Heart left ventricle (tissue), 16 donors: ENCODE data around the gene PTTG2. TPM values are rescaled to one million over a fixed set of nuclear protein-coding genes. Genes with fewer than 3 reads are reported as not detected.

ENCODE experiments used
- ATAC-seq, 4 donors: fragments of 200-7000 bp; cut with Tn5 transposase; one replicate each; pipeline ENCODE4 v1.9.1; 2020 to 2022; ENCODE audit warnings: moderate library complexity in 4 of 4, mild to moderate bottlenecking in 3 of 4, moderate number of reproducible peaks in 1 of 4
- DNase-seq, 5 donors: peaks; one replicate each; pipeline ENCODE4 v3.0.0-alpha.2; 2020
- H3K27ac ChIP-seq, 12 donors: fragments of 200-600 bp; sonication (generic) in 4 of 12; one replicate each; pipeline versions ENCODE4 v1.5.0 to v1.8.0; 2016 to 2022; ENCODE audit warnings: mild to moderate bottlenecking in 2 of 12
- H3K27me3 ChIP-seq, 9 donors: fragments of 200-600 bp; sonication (generic) in 2 of 9; one replicate each; pipeline versions ENCODE4 v1.5.1 to v1.8.0; 2016 to 2022; ENCODE audit warnings: mild to moderate bottlenecking in 3 of 9
- H3K36me3 ChIP-seq, 9 donors: fragments of 200-600 bp; sonication (generic) in 2 of 9; one replicate each; pipeline versions ENCODE4 v1.5.0 to v1.8.0; 2018 to 2022; ENCODE audit warnings: mild to moderate bottlenecking in 2 of 9
- H3K4me1 ChIP-seq, 12 donors: fragments of 200-600 bp; sonication (generic) in 4 of 12; one replicate each; pipeline versions ENCODE4 v1.5.0 to v1.8.0; 2016 to 2022; ENCODE audit warnings: mild to moderate bottlenecking in 3 of 12
- H3K4me3 ChIP-seq, 12 donors: fragments of 200-600 bp; sonication (generic) in 4 of 12; one replicate each; pipeline versions ENCODE4 v1.5.0 to v1.8.0; 2017 to 2022; ENCODE audit warnings: mild to moderate bottlenecking in 9 of 12, moderate library complexity in 4 of 12
- H3K9me3 ChIP-seq, 12 donors: fragments of 200-600 bp; sonication (generic) in 4 of 12; one replicate each; pipeline versions ENCODE4 v1.5.0 to v1.8.0; 2016 to 2022; ENCODE audit warnings: mild to moderate bottlenecking in 1 of 12
- POLR2A ChIP-seq, 2 donors: fragments of 450-650 bp; IDR thresholded peaks; one replicate each; pipeline ENCODE4 v1.6.1; 2017; ENCODE audit warnings: antibody characterized with exemption in 2 of 2, mild to moderate bottlenecking in 2 of 2, moderate library complexity in 2 of 2
- WGBS, 4 donors: extraction: QIAGEN DNeasy Blood & Tissue Kit in 2 of 4; methylation state at CpG; one replicate each; pipeline versions ENCODE4 v1.1.5 to v1.1.7; 2013 to 2018; 5-methylcytosine and 5-hydroxymethylcytosine counted together
- intact Hi-C, 10 donors: fragments of 100-400 bp; cut with DNase I; formaldehyde crosslinking; loops; one replicate each; pipeline versions ENCODE4 v1.11.1 to v1.14.2; 2022
- polyA plus RNA-seq, 2 donors: library from polyadenylated mRNA; stranded (reverse); fragments of 200-250 nt; gene quantifications; one replicate each; pipeline ENCODE4 v1.2.3, GENCODE V29; 2013
- total RNA-seq, 9 donors: library from RNA; depleted of rRNA in 2 of 9; stranded (reverse); fragments of >200 nt in 2 of 9; fragmentation: NEBNext Ultra II Directional in 3 of 9; extraction: Animal tissue kit (Norgen Biotek cat#: 25700) in 3 of 9; gene quantifications; one replicate each; pipeline versions ENCODE4 v1.1.0 to v1.2.4, GENCODE V29; 2016 to 2023
- TF ChIP-seq, protein P1 (sequence below), 12 donors: fragments of 200-600 bp; sonication (generic) in 4 of 12; IDR thresholded peaks; one replicate each; pipeline versions ENCODE4 v1.5.0 to v1.8.0; 2018 to 2022; ENCODE audit warnings: antibody characterized with exemption in 12 of 12, mild to moderate bottlenecking in 5 of 12
- donor health status: ischemic (EF 13 %, LVEDD 7.1; RV severe dilation, severe dysfunction).
- donor health status: healthy with polysubstance abuse.
- donor health status: DM: no; HTN: yes; CAD: no.
- donor health status: DM: no; HTN: no; CAD: no.
- donor health status: ischemic (EF 25% LVEDD 6.9; RV normal size, moderate dysfunction).
- donor health status: ischemic (EF 25% LVEDD 5.7; RV mildly dilated, moderate dysfunction).
- donor health status: healthy.
- donor health status: DM: yes; HTN: yes; CAD: no.
- donor health status: ischemic (EF 35%, LVEDD 5.7; RV mildly dilated, moderate dysfunction).
- donor health status: nonischemic (EF 11% LVEDD 7.7; RV severe dilation, severe dysfunction).
- donor health status: DM: yes; HTN: yes; CAD: no.
- donor health status: PGD.
- donor health status: ischemic (EF 29% LVEDD 5.4; RV normal size, mild dysfunction).
- donor health status: nonischemic (EF 23%, LVEDD 6.1; RV moderate dilation, normal function).

Gene PTTG2
- total and polyA plus RNA-seq, 11 donors: 0.48 to 2.3 (median 1.0) TPM; not detected in 3

DNA sequence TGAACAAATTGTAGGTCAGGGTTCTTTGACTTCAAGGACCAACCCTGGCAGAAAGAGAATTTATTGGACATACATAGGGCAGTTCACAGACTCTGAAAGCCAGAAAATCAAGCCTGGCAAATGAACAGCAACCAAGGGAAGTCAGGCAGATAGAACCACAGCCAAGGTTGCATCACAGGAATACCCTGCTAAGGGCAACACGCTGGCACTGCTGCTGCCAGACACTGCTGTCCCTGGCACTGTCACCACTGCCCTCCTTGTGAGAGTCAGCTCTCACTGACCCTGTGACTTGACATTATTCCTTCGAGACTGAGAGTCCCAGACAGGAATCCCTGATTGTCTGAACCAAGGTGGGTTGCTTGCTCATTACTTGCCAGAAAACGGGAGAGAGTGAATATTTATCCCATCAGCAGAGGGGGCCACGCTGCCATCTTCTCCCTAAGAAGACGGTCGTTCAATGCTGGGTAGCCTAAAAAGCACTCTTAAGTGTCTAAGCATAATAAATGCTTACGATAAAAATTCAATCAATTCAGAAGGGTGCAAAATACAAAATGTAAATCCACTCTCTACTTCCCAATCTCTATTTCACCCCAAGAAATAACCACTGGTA is 23.2 kb upstream of the PTTG2 start:
- DNase-seq: peak in 4 of 5 donors; percentile 67 to 88 (median 76)
- H3K4me1 ChIP-seq: peaks cover 0 to 37% (median 17%) of the 10 kb centered on the region in 12 donors
- no peak overlapping the region for H3K4me3 ChIP-seq
- intact Hi-C loops: no loop called here
- whole genome bisulfite sequencing, 4 donors: 44 to 51% (median 46%) methylated on average over 6 to 7 of the region's 7 CpGs
- H3K27ac ChIP-seq: peak overlapping the region; percentile 15 to 71 (median 55)
- H3K36me3 ChIP-seq: no peaks in the 10 kb centered on the region
- ATAC-seq: peak; percentile 95 to 99 (median 99)
- peaks cover 0 to 14% (median 0%) of the 10 kb centered on the region in 12 donors for H3K9me3 ChIP-seq
- no peak for TF ChIP-seq POLR2A (IDR thresholded peaks at IDR 0.05)
- TF ChIP-seq, protein P1, sequence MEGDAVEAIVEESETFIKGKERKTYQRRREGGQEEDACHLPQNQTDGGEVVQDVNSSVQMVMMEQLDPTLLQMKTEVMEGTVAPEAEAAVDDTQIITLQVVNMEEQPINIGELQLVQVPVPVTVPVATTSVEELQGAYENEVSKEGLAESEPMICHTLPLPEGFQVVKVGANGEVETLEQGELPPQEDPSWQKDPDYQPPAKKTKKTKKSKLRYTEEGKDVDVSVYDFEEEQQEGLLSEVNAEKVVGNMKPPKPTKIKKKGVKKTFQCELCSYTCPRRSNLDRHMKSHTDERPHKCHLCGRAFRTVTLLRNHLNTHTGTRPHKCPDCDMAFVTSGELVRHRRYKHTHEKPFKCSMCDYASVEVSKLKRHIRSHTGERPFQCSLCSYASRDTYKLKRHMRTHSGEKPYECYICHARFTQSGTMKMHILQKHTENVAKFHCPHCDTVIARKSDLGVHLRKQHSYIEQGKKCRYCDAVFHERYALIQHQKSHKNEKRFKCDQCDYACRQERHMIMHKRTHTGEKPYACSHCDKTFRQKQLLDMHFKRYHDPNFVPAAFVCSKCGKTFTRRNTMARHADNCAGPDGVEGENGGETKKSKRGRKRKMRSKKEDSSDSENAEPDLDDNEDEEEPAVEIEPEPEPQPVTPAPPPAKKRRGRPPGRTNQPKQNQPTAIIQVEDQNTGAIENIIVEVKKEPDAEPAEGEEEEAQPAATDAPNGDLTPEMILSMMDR (IDR thresholded peaks at IDR 0.05): peak in 1 of 12 donors; percentile 15
- H3K27me3 ChIP-seq: no peaks in the 10 kb centered on the region

DNA sequence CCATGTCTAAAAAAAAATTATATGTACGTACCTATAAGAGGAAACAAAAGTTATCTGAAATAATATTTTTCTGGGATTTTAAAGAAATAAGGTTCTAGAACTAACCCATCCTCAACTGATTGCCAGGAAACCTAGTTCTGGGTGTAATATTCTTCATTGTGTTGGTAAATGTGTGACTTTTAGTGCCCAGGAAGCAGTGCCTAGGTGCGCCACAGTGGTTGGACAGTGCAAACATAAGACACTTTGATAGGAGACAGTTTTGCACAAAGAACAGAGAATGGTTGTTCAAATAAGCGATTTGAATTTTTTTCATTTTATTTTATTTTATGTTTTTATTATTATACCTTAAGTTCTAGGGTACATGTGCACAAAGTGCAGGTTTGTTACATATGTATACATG is 22.0 kb upstream of the PTTG2 start:
- H3K27me3 ChIP-seq: no peaks in the 10 kb centered on the region
- no peak overlapping the region for H3K27ac ChIP-seq

DNA sequence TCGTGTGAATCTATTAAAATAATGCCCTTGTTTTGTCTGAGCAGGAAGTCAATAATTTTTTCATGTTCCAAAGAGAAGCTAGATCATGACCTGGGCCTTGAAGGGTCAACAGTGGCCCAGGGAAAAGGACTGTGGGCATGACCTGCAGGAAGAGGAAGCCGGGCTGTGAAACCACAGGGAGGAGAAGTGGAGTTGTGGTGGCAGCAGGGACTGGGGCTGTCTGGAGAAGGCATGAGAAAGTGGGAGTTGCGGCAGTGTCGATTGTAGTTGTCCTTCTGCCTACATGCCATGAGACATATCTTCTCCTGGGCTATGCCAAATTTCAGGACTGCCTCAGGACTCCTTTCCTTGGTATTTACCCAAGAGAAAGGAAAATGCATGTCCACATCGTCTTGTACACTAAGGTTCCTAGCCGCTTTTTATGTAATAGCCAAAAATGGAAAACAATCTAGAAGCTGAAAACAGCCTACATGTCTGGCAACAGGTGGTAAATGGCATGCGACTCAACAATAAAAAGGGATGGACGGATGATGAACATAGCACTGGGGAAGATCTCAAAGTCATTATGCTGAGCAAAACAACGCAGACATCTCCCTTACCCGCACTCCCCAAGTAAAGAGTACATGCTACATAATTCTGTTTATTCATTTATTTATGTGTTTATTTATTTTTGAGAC is 13.6 kb upstream of the PTTG2 start:
- no peak for TF ChIP-seq POLR2A (IDR thresholded peaks at IDR 0.05)
- TF ChIP-seq, protein P1 (IDR thresholded peaks at IDR 0.05): no peak
- DNase-seq (peak in 2 of 5 donors; percentile 40 to 43), ATAC-seq (peak in 3 of 4 donors; percentile 43 to 79 (median 65))
- 71 to 80% (median 77%) methylated on average over 10 of the region's 10 CpGs for WGBS, 4 donors
- H3K27me3 ChIP-seq: no peaks in the 10 kb centered on the region
- peaks cover 0 to 36% (median 16%) of the 10 kb centered on the region in 12 donors for H3K4me1 ChIP-seq
- H3K27ac ChIP-seq: peak overlapping the region in 2 of 12 donors; percentile 4 to 21
- no peaks in the 10 kb centered on the region for H3K9me3 ChIP-seq
- intact Hi-C loops: no loop called here
- peaks cover 0 to 4% (median 0%) of the 10 kb centered on the region in 9 donors for H3K36me3 ChIP-seq
- no peak overlapping the region for H3K4me3 ChIP-seq

More for the DNA sequence above, 22.0 kb upstream of the PTTG2 start:
- H3K4me3 ChIP-seq: no peak overlapping the region
- peaks cover 0 to 28% (median 16%) of the 10 kb centered on the region in 12 donors for H3K4me1 ChIP-seq
- TF ChIP-seq, protein P1 (IDR thresholded peaks at IDR 0.05): no peak
- TF ChIP-seq POLR2A (IDR thresholded peaks at IDR 0.05): no peak
- intact Hi-C loops: no loop called here
- no peaks in the 10 kb centered on the region for H3K36me3 ChIP-seq
- no peak for ATAC-seq
- peaks cover 0 to 14% (median 0%) of the 10 kb centered on the region in 12 donors for H3K9me3 ChIP-seq
- DNase-seq: no peak
- 83 to 97% (median 95%) methylated on average over 3 of the region's 3 CpGs for WGBS, 4 donors

DNA sequence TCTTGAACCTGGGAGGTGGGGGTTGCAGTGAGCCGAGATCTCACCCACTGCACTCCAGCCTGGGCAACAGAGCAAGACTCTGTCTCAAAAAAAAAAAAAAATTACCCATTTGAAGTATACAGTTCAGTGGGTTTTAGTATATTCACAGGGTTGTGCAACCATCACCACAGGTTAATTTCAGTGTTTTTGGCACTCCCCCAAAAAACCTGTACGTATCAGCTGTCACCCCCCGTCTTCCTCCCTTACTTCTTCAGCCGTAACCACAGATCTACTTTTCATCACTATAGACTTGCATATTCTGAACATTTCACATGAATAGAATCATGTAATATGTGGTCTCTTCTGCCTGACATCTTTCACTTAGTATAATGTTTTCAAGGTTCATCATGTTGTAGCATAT is 11.7 kb upstream of the PTTG2 start:
- no peak overlapping the region for H3K4me3 ChIP-seq
- intact Hi-C loops: no loop called here
- no peak for TF ChIP-seq POLR2A (IDR thresholded peaks at IDR 0.05)
- TF ChIP-seq, protein P1 (IDR thresholded peaks at IDR 0.05): no peak
- no peaks in the 10 kb centered on the region for H3K9me3 ChIP-seq
- DNase-seq (no peak), ATAC-seq (no peak)
- no peaks in the 10 kb centered on the region for H3K27me3 ChIP-seq
- H3K4me1 ChIP-seq: peaks cover 0 to 38% (median 18%) of the 10 kb centered on the region in 12 donors
- H3K27ac ChIP-seq: no peak overlapping the region
- 66 to 78% (median 74%) methylated on average over 4 of the region's 4 CpGs for WGBS, 4 donors
- peaks cover 0 to 18% (median 0%) of the 10 kb centered on the region in 9 donors for H3K36me3 ChIP-seq
